ENCODE data around the gene CALCR. TPM values are rescaled to one million over a fixed set of nuclear protein-coding genes. Genes with fewer than 3 reads are reported as not detected.

CALCR gene
- total RNA-seq, 1 experiment from 2014 or later: not detected

GRCh38 chr7:93471456-93471855 is 103.1 kb downstream of the CALCR start:
- Mint-ChIP-seq H3K9me3 (ENCODE audit: low read depth, unreplicated experiment) (no peaks in the 10 kb centered on the region), H3K4me3 (ENCODE audit: low read depth, unreplicated experiment) (no peak overlapping the region), H3K27ac (ENCODE audit: unreplicated experiment) (no peak overlapping the region), H3K36me3 (ENCODE audit: insufficient read depth, unreplicated experiment) (no peaks in the 10 kb centered on the region), H3K27me3 (ENCODE audit: unreplicated experiment) (no peaks in the 10 kb centered on the region), H3K4me1 (ENCODE audit: low read depth, unreplicated experiment) (no peaks in the 10 kb centered on the region)
- CTCF ChIA-PET: no interaction called here
- no peak for DNase-seq
- intact Hi-C loops (cut with micrococcal nuclease; ENCODE audit: unreplicated experiment): no loop called here
- TF ChIP-seq CTCF (IDR thresholded peaks at IDR 0.05; ENCODE audit: unreplicated experiment): no peak
- no TSS peak for BruUV-seq (replicated peaks)

DNA sequence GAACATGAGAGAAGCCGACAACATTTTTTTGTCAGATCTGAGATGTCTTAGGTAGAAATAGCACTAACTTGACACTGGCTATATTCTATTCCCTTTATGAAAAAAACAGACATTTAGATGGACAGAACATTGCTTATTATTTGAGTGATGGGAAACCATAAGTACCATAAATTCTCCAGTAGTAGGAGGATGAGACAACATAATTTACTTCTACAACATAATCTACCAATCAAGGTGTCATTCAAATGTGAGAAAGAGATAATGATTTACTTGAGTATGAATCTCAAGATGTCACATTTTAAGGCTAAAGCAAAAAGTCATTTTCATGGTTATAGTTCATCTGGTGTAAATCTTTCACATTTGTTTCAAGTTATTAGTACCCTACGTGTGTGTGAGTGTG is 110.8 kb downstream of the CALCR start:
- Mint-ChIP-seq H3K4me1 (ENCODE audit: low read depth, unreplicated experiment) (no peaks in the 10 kb centered on the region), H3K9me3 (ENCODE audit: low read depth, unreplicated experiment) (no peaks in the 10 kb centered on the region), H3K27ac (ENCODE audit: unreplicated experiment) (no peak overlapping the region), H3K27me3 (ENCODE audit: unreplicated experiment) (no peaks in the 10 kb centered on the region), H3K4me3 (ENCODE audit: low read depth, unreplicated experiment) (no peak overlapping the region), H3K36me3 (ENCODE audit: insufficient read depth, unreplicated experiment) (no peaks in the 10 kb centered on the region)
- intact Hi-C loops (cut with micrococcal nuclease; ENCODE audit: unreplicated experiment): no loop called here
- no peak for TF ChIP-seq CTCF (IDR thresholded peaks at IDR 0.05; ENCODE audit: unreplicated experiment)
- CTCF ChIA-PET: interaction anchor here (0.6 kb wide), 1 partner anchor 82 kb away, joined by 3 read pairs; no protein-coding TSS in a partner anchor
- BruUV-seq (replicated peaks): no TSS peak
- no peak for DNase-seq

- CTCF ChIA-PET: interaction anchor here (0.6 to 1.0 kb wide), 2 partner anchors 19 to 512 kb away, joined by 3 read pairs; no protein-coding TSS in a partner anchor
- Mint-ChIP-seq H3K36me3 (ENCODE audit: insufficient read depth, unreplicated experiment) (no peaks in the 10 kb centered on the region), H3K4me1 (ENCODE audit: low read depth, unreplicated experiment) (no peaks in the 10 kb centered on the region), H3K4me3 (ENCODE audit: low read depth, unreplicated experiment) (no peak overlapping the region), H3K27ac (ENCODE audit: unreplicated experiment) (no peak overlapping the region), H3K9me3 (ENCODE audit: low read depth, unreplicated experiment) (no peaks in the 10 kb centered on the region), H3K27me3 (ENCODE audit: unreplicated experiment) (no peaks in the 10 kb centered on the region)
- TF ChIP-seq CTCF (IDR thresholded peaks at IDR 0.05; ENCODE audit: unreplicated experiment): no peak
- DNase-seq: no peak
- BruUV-seq (replicated peaks): no TSS peak
- intact Hi-C loops (cut with micrococcal nuclease; ENCODE audit: unreplicated experiment): no loop called here
Measured at GRCh38 chr7:93461350-93461749, 113.2 kb downstream of the CALCR start.

DNA sequence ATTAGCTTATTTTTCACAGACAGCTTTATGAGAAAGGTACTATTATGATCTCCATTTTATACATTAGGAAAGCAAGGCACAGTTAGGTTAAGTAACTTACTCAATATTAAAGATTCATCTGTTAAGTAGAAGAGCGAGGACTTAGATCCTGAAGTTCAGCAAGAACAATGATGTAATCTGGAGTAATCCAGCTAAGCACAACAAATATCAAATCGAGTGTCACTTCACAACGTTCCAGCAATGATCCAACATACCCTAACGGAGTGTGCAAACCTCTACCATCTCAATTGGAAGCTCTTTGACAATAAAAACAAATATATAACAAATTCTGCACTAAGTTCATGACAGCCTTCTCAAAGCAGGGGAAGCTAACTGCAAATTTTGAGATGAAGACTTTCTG is 121.3 kb downstream of the CALCR start:
- DNase-seq: no peak
- intact Hi-C loops (cut with micrococcal nuclease; ENCODE audit: unreplicated experiment): no loop called here
- CTCF ChIA-PET: no interaction called here
- H3K27ac Mint-ChIP-seq (ENCODE audit: unreplicated experiment): no peak overlapping the region
- no peak overlapping the region for H3K4me3 Mint-ChIP-seq (ENCODE audit: low read depth, unreplicated experiment)
- no peaks in the 10 kb centered on the region for H3K4me1 Mint-ChIP-seq (ENCODE audit: low read depth, unreplicated experiment)
- H3K36me3 Mint-ChIP-seq (ENCODE audit: insufficient read depth, unreplicated experiment): no peaks in the 10 kb centered on the region
- no peak for TF ChIP-seq CTCF (IDR thresholded peaks at IDR 0.05; ENCODE audit: unreplicated experiment)
- no TSS peak for BruUV-seq (replicated peaks)
- peaks cover 46% of the 10 kb centered on the region for H3K27me3 Mint-ChIP-seq (ENCODE audit: unreplicated experiment)
- H3K9me3 Mint-ChIP-seq (ENCODE audit: low read depth, unreplicated experiment): no peaks in the 10 kb centered on the region

All from Calu3 (cell line).